ENCODE data around the gene VPS52. TPM values are rescaled to one million over a fixed set of nuclear protein-coding genes. Genes with fewer than 3 reads are reported as not detected.

Gene VPS52
- total RNA-seq (2022) (47.8 and 49.7 TPM in 2 replicates), Bru-seq, nascent RNA (percentile 75 among the genes with signal in this experiment), BruChase-seq, experiment 1, labeled RNA remaining after a 6-hour chase (percentile 83 among the genes with signal in this experiment), BruChase-seq, experiment 2, labeled RNA remaining after a 2-hour chase (percentile 80 among the genes with signal in this experiment)
- long read RNA-seq, transcript VPS52-212 (20 exons, 2,960 nt) = major isoform, 51 of 78 reads
- long read RNA-seq, partial matches to known transcripts = 2 of 78 reads
- long read RNA-seq, other reads (novel, unspliced or antisense) = 24 of 78 reads

GRCh38 chr6:33271468-33272274 is at the start of gene VPS52, which contains the start of gene RPS18:
VPS52 (minus strand) TSS chr6:33271876; CDS start chr6:33271675, 201 bp downstream.
RPS18 (plus strand) TSS chr6:33272075; CDS start chr6:33272120, 45 bp downstream.
- no peak for TF ChIP-seq CTCF (IDR thresholded peaks at IDR 0.05; ENCODE audit: unreplicated experiment)
- BruUV-seq (replicated peaks) = TSS peak; percentile 81
- intact Hi-C loops (cut with micrococcal nuclease) = no loop called here
- DNase-seq (ENCODE audit: unreplicated experiment) = peak; percentile 99
- peak within 1 kb of the TSS; percentile 99 for H3K4me3 Mint-ChIP-seq (ENCODE audit: unreplicated experiment)
- no peaks in the 10 kb centered on the region for H3K27me3 Mint-ChIP-seq (ENCODE audit: insufficient read depth, unreplicated experiment)
- peak within 1 kb of the TSS; percentile 100 for H3K27ac Mint-ChIP-seq (ENCODE audit: low read depth, unreplicated experiment)
- peaks cover 34% of the 10 kb centered on the region for H3K4me1 Mint-ChIP-seq (ENCODE audit: insufficient read depth, unreplicated experiment)
- peaks cover 86% of the 10 kb centered on the region for H3K36me3 Mint-ChIP-seq (ENCODE audit: insufficient read depth, unreplicated experiment)
- no peaks in the 10 kb centered on the region for H3K9me3 Mint-ChIP-seq (ENCODE audit: unreplicated experiment)
- POLR2A ChIA-PET = interaction anchor here (0.6 to 5.4 kb wide), 46 partner anchors 10 to 1730 kb away, joined by 3 to 155 read pairs (median 5); partner anchors contain the start of genes BAG6, BAK1, BRD2 and CUTA
- CTCF ChIA-PET = interaction anchor here (0.6 to 1.5 kb wide), 8 partner anchors 8 to 1150 kb away, joined by 3 to 10 read pairs (median 3); no protein-coding TSS in a partner anchor

GRCh38 chr6:33321227-33321626 is 49.6 kb upstream of the VPS52 start:
- H3K27me3 Mint-ChIP-seq (ENCODE audit: insufficient read depth, unreplicated experiment) = no peaks in the 10 kb centered on the region
- intact Hi-C loops (cut with micrococcal nuclease) = no loop called here
- peak overlapping the region; percentile 81 for H3K4me3 Mint-ChIP-seq (ENCODE audit: unreplicated experiment)
- CTCF ChIA-PET = interaction anchor here (0.5 to 1.0 kb wide), 3 partner anchors 16 to 90 kb away, joined by 3 read pairs; no protein-coding TSS in a partner anchor
- DNase-seq (ENCODE audit: unreplicated experiment) = no peak
- H3K27ac Mint-ChIP-seq (ENCODE audit: low read depth, unreplicated experiment) = peak overlapping the region; percentile 80
- H3K9me3 Mint-ChIP-seq (ENCODE audit: unreplicated experiment) = no peaks in the 10 kb centered on the region
- POLR2A ChIA-PET = interaction anchor here (1.4 to 1.8 kb wide), 3 partner anchors 24 to 72 kb away, joined by 4 to 6 read pairs (median 6); partner anchors contain the start of gene B3GALT4
- peaks cover 51% of the 10 kb centered on the region for H3K36me3 Mint-ChIP-seq (ENCODE audit: insufficient read depth, unreplicated experiment)
- BruUV-seq (replicated peaks) = no TSS peak
- TF ChIP-seq CTCF (IDR thresholded peaks at IDR 0.05; ENCODE audit: unreplicated experiment) = no peak
- H3K4me1 Mint-ChIP-seq (ENCODE audit: insufficient read depth, unreplicated experiment) = peaks cover 58% of the 10 kb centered on the region

- peak overlapping the region; percentile 80 for H3K27ac Mint-ChIP-seq (ENCODE audit: low read depth, unreplicated experiment)
- H3K4me1 Mint-ChIP-seq (ENCODE audit: insufficient read depth, unreplicated experiment) = peaks cover 61% of the 10 kb centered on the region
- peak; percentile 88 for DNase-seq (ENCODE audit: unreplicated experiment)
- no peaks in the 10 kb centered on the region for H3K27me3 Mint-ChIP-seq (ENCODE audit: insufficient read depth, unreplicated experiment)
- no peak for TF ChIP-seq CTCF (IDR thresholded peaks at IDR 0.05; ENCODE audit: unreplicated experiment)
- intact Hi-C loops (cut with micrococcal nuclease) = no loop called here
- TSS peak; percentile 67 for BruUV-seq (replicated peaks)
- H3K9me3 Mint-ChIP-seq (ENCODE audit: unreplicated experiment) = no peaks in the 10 kb centered on the region
- ChIA-PET CTCF (interaction anchor here (0.5 to 1.0 kb wide), 5 partner anchors 17 to 174 kb away, joined by 3 read pairs; no protein-coding TSS in a partner anchor), POLR2A (interaction anchor here (0.6 to 1.8 kb wide), 7 partner anchors 8 to 256 kb away, joined by 3 to 6 read pairs (median 3); partner anchors contain the start of gene B3GALT4)
- peak overlapping the region; percentile 81 for H3K4me3 Mint-ChIP-seq (ENCODE audit: unreplicated experiment)
- H3K36me3 Mint-ChIP-seq (ENCODE audit: insufficient read depth, unreplicated experiment) = peaks cover 58% of the 10 kb centered on the region
Observed at GRCh38 chr6:33320315-33321181, 48.9 kb upstream of the VPS52 start.
